ENCODE results near the gene ADAM19.

GRCh38 chr5:157541447-157542118 is 34.0 kb downstream of the ADAM19 start:
- TF ChIP-seq CTCF (conservative IDR thresholded peaks at IDR 0.05; ENCODE audit: low read depth in 2 of 2) (no peak), EZH2phosphoT487 (IDR thresholded peaks at IDR 0.05; ENCODE audit: unreplicated experiment) (no peak), POLR2AphosphoS5 (IDR thresholded peaks at IDR 0.05; ENCODE audit: low read depth) (no peak), JUNB (IDR thresholded peaks at IDR 0.05; ENCODE audit: unreplicated experiment) (no peak), EZH2 (IDR thresholded peaks at IDR 0.05; ENCODE audit: low read depth, unreplicated experiment) (no peak), CREB1 (CRISPR knock-in tag; IDR thresholded peaks at IDR 0.05; ENCODE audit: low read depth) (no peak), ZNF462 (CRISPR knock-in tag; IDR thresholded peaks at IDR 0.05) (no peak), ETS1 (IDR thresholded peaks at IDR 0.05) (no peak), REST (IDR thresholded peaks at IDR 0.05; ENCODE audit: unreplicated experiment) (no peak), ZNF331 (CRISPR knock-in tag; IDR thresholded peaks at IDR 0.05; ENCODE audit: low read depth) (no peak)

All from GM23338 (cell line).